Activated CD8-positive, alpha-beta T cell treated with anti-CD3 and anti-CD28 coated beads, Interleukin-2, amount 10 ng/mL, durations not matched to agents 7 days and 5 days (primary cell): ENCODE data around the gene RNASE1. TPM values are rescaled to one million over a fixed set of nuclear protein-coding genes. Genes with fewer than 3 reads are reported as not detected.
"Not testable (repeated sequence)": the region's sequence is repeated elsewhere in the genome, so short reads cannot be mapped to it uniquely, and the experiment has no call there.

Source experiments
- ATAC-seq: fragments of 150-1000 bp; cut with Tn5 transposase; one replicate; pipeline ENCODE4 v1.10.0; 2021; ENCODE audit warnings: moderate library complexity
- CTCF ChIA-PET: fragments of 350-600 bp; sonication (Branson Sonifier 250); formaldehyde crosslinking; loops from one replicate; lab custom pipeline; 2021; ENCODE audit warnings: antibody characterized with exemption; lab: Charles Lee
- POLR2A ChIA-PET: fragments of 350-600 bp; sonication (Branson Sonifier 250); formaldehyde crosslinking; loops from one replicate; lab custom pipeline; 2021; ENCODE audit warnings: antibody characterized with exemption; lab: Charles Lee
- DNase-seq: peaks from one replicate; pipeline ENCODE4 v3.0.0-alpha.2; 2020
- H3K27ac Mint-ChIP-seq: one replicate; pipeline ENCODE4 v1.8.0; 2021; ENCODE audit warnings: mild to moderate bottlenecking, mixed read lengths
- H3K27me3 Mint-ChIP-seq: one replicate; pipeline ENCODE4 v1.8.0; 2021; ENCODE audit warnings: low read depth, mixed read lengths
- H3K36me3 Mint-ChIP-seq: one replicate; pipeline ENCODE4 v1.8.0; 2021; ENCODE audit warnings: low read depth, mixed read lengths
- H3K4me1 Mint-ChIP-seq: one replicate; pipeline ENCODE4 v1.8.0; 2021; ENCODE audit warnings: low read depth, mixed read lengths
- H3K4me3 Mint-ChIP-seq: one replicate; pipeline ENCODE4 v1.8.0; 2021; ENCODE audit warnings: mild to moderate bottlenecking, mixed read lengths
- H3K9me3 Mint-ChIP-seq: one replicate; pipeline ENCODE4 v1.8.0; 2022; ENCODE audit warnings: mixed read lengths; ENCODE audit not compliant: insufficient read depth
- total RNA-seq, 2 experiments: library from RNA; stranded (reverse); gene quantifications; one replicate each; pipeline ENCODE4 v1.2.3, GENCODE V29; 2021

RNASE1 gene
- total RNA-seq, 2 experiments from 2014 or later: not detected

- ATAC-seq, CTCF ChIA-PET, H3K27ac Mint-ChIP-seq, H3K4me3 Mint-ChIP-seq, H3K4me1 Mint-ChIP-seq, H3K36me3 Mint-ChIP-seq, H3K9me3 Mint-ChIP-seq, DNase-seq, H3K27me3 Mint-ChIP-seq, POLR2A ChIA-PET: not testable (repeated sequence)
Observed at GRCh38 chr14:20826666-20827065, 24.0 kb upstream of the RNASE1 start.

GRCh38 chr14:20823859-20824258, 21.2 kb upstream of the RNASE1 start:
- no peak overlapping the region for H3K4me3 Mint-ChIP-seq
- no peaks in the 10 kb centered on the region for H3K36me3 Mint-ChIP-seq
- CTCF ChIA-PET: no interaction called here
- no peak for DNase-seq
- H3K9me3 Mint-ChIP-seq: no peaks in the 10 kb centered on the region
- peaks cover 7% of the 10 kb centered on the region for H3K27me3 Mint-ChIP-seq
- ATAC-seq: no peak
- H3K27ac Mint-ChIP-seq: no peak overlapping the region
- no peaks in the 10 kb centered on the region for H3K4me1 Mint-ChIP-seq
- POLR2A ChIA-PET: no interaction called here

GRCh38 chr14:20821521-20822108, 19.0 kb upstream of the RNASE1 start:
- H3K27me3 Mint-ChIP-seq, CTCF ChIA-PET, H3K36me3 Mint-ChIP-seq, ATAC-seq, H3K4me1 Mint-ChIP-seq, POLR2A ChIA-PET, H3K27ac Mint-ChIP-seq, H3K9me3 Mint-ChIP-seq, DNase-seq, H3K4me3 Mint-ChIP-seq: not testable (repeated sequence)

GRCh38 chr14:20820063-20820904, 17.6 kb upstream of the RNASE1 start:
- CTCF ChIA-PET: interaction anchor here (0.6 kb wide), 1 partner anchor 1074 kb away, joined by 3 read pairs; no protein-coding TSS in a partner anchor
- DNase-seq: no peak
- H3K4me1 Mint-ChIP-seq: no peaks in the 10 kb centered on the region
- no peaks in the 10 kb centered on the region for H3K9me3 Mint-ChIP-seq
- no peaks in the 10 kb centered on the region for H3K36me3 Mint-ChIP-seq
- H3K27me3 Mint-ChIP-seq: peaks cover 9% of the 10 kb centered on the region
- no peak for ATAC-seq
- H3K4me3 Mint-ChIP-seq: no peak overlapping the region
- H3K27ac Mint-ChIP-seq: no peak overlapping the region
- POLR2A ChIA-PET: no interaction called here

- DNase-seq (no peak), ATAC-seq (no peak)
- ChIA-PET CTCF (interaction anchor here (1.2 kb wide), 1 partner anchor 39 kb away, joined by 4 read pairs; no protein-coding TSS in a partner anchor), POLR2A (no interaction called here)
- H3K4me1 Mint-ChIP-seq: no peaks in the 10 kb centered on the region
- no peak overlapping the region for H3K4me3 Mint-ChIP-seq
- H3K36me3 Mint-ChIP-seq: no peaks in the 10 kb centered on the region
- peaks cover 6% of the 10 kb centered on the region for H3K27me3 Mint-ChIP-seq
- H3K9me3 Mint-ChIP-seq: no peaks in the 10 kb centered on the region
- H3K27ac Mint-ChIP-seq: no peak overlapping the region
Observed at GRCh38 chr14:20818861-20819260, 16.2 kb upstream of the RNASE1 start.

- CTCF ChIA-PET, POLR2A ChIA-PET, H3K9me3 Mint-ChIP-seq, H3K27ac Mint-ChIP-seq, H3K4me1 Mint-ChIP-seq, H3K27me3 Mint-ChIP-seq, H3K4me3 Mint-ChIP-seq, DNase-seq, H3K36me3 Mint-ChIP-seq, ATAC-seq: not testable (repeated sequence)
Observed at GRCh38 chr14:20815946-20816345, 13.3 kb upstream of the RNASE1 start.

- ChIA-PET CTCF (no interaction called here), POLR2A (no interaction called here)
- no peak for ATAC-seq
- Mint-ChIP-seq H3K36me3 (no peaks in the 10 kb centered on the region), H3K9me3 (no peaks in the 10 kb centered on the region), H3K27me3 (peaks cover 7% of the 10 kb centered on the region), H3K27ac (no peak overlapping the region), H3K4me1 (no peaks in the 10 kb centered on the region), H3K4me3 (no peak overlapping the region)
- no peak for DNase-seq
Observed at GRCh38 chr14:20811986-20812975, 9.6 kb upstream of the RNASE1 start.

GRCh38 chr14:20809917-20810316, 7.3 kb upstream of the RNASE1 start:
- Mint-ChIP-seq H3K27me3 (peaks cover 12% of the 10 kb centered on the region), H3K27ac (no peak overlapping the region), H3K4me3 (no peak overlapping the region), H3K9me3 (no peaks in the 10 kb centered on the region), H3K4me1 (no peaks in the 10 kb centered on the region), H3K36me3 (no peaks in the 10 kb centered on the region)
- ChIA-PET POLR2A (no interaction called here), CTCF (no interaction called here)
- no peak for ATAC-seq
- no peak for DNase-seq

GRCh38 chr14:20808162-20808483, 5.5 kb upstream of the RNASE1 start:
- no peak for ATAC-seq
- CTCF ChIA-PET: no interaction called here
- Mint-ChIP-seq H3K27ac (no peak overlapping the region), H3K27me3 (peaks cover 15% of the 10 kb centered on the region), H3K36me3 (no peaks in the 10 kb centered on the region), H3K9me3 (no peaks in the 10 kb centered on the region), H3K4me3 (no peak overlapping the region), H3K4me1 (no peaks in the 10 kb centered on the region)
- DNase-seq: no peak
- POLR2A ChIA-PET: no interaction called here

GRCh38 chr14:20807304-20808161, 4.9 kb upstream of the RNASE1 start:
- Mint-ChIP-seq H3K36me3 (no peaks in the 10 kb centered on the region), H3K27me3 (peaks cover 15% of the 10 kb centered on the region), H3K27ac (no peak overlapping the region), H3K4me1 (no peaks in the 10 kb centered on the region), H3K9me3 (no peaks in the 10 kb centered on the region), H3K4me3 (no peak overlapping the region)
- ATAC-seq (no peak), DNase-seq (no peak)
- ChIA-PET CTCF (no interaction called here), POLR2A (no interaction called here)

- Mint-ChIP-seq H3K4me1 (peaks cover 5% of the 10 kb centered on the region), H3K36me3 (no peaks in the 10 kb centered on the region), H3K9me3 (no peaks in the 10 kb centered on the region), H3K4me3 (no peak overlapping the region), H3K27ac (no peak overlapping the region), H3K27me3 (peaks cover 15% of the 10 kb centered on the region)
- ChIA-PET CTCF (interaction anchor here (1.2 kb wide), 1 partner anchor 47 kb away, joined by 3 read pairs; no protein-coding TSS in a partner anchor), POLR2A (no interaction called here)
- ATAC-seq: no peak
- DNase-seq: no peak
Observed at GRCh38 chr14:20805485-20805884, 2.8 kb upstream of the RNASE1 start.
